Posterior cingulate gyrus (tissue), 11 donors: ENCODE data around the gene ABHD8.

Experiments used
- DNase-seq, 10 donors: peaks; one replicate each; pipeline versions ENCODE4 v3.0.0 to v3.0.0-alpha.2; 2020 to 2021; ENCODE audit warnings: mixed read lengths in 3 of 10
- intact Hi-C: fragments of 100-400 bp; cut with DNase I; formaldehyde crosslinking; loops from one replicate; pipeline ENCODE4 v1.15.1; 2023

The ABHD8 gene, protein sequence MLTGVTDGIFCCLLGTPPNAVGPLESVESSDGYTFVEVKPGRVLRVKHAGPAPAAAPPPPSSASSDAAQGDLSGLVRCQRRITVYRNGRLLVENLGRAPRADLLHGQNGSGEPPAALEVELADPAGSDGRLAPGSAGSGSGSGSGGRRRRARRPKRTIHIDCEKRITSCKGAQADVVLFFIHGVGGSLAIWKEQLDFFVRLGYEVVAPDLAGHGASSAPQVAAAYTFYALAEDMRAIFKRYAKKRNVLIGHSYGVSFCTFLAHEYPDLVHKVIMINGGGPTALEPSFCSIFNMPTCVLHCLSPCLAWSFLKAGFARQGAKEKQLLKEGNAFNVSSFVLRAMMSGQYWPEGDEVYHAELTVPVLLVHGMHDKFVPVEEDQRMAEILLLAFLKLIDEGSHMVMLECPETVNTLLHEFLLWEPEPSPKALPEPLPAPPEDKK

DNA sequence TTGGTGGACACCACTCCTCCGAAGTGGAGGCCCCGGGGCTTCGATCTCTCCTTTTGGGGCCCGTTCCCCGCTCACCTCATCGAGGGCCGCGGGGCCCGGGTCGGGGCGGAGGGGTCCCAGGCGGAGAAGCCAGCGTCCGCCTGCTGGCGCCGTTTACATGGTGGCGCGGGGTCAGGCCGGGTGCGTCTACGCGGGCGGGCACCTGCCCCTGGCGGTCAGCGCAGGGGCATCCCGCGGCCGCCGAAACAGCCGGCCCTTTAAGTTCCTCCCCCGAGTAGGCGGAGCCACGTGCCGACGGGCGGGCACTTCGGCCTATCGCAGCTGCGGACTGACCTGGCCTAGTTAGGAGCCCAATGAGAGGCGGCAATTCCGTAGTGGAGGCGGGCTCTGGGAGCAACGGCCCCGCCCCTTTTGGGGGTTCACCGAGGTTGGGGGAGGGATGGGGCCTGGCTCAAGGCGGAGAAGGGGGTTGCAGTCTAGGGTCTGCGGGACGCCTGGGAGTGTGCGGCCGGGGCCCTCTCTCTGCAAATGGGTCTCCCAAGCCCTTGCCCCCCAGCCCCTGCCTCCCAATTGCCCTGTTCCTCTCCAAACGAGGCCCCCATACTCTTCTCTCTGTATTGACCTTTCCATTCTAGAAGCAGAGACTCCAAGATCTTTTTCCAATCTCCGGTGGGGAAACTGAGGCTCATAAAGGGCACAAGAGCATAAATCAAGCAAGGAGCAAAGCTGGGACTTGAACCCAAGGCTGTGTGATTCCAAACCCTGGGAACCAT is at the start of gene ABHD8:
TSS of gene ABHD8 (minus strand) at position 259 of the 773 bp plus-strand sequence. CDS start 1,809 bp downstream, outside the sequence.
- peak; percentile 80 to 100 (median 96) for DNase-seq
- intact Hi-C loops = loop anchor here (2.0 kb wide), 1 partner anchor 33 kb away; the partner anchor contains the start of gene GTPBP3

DNA sequence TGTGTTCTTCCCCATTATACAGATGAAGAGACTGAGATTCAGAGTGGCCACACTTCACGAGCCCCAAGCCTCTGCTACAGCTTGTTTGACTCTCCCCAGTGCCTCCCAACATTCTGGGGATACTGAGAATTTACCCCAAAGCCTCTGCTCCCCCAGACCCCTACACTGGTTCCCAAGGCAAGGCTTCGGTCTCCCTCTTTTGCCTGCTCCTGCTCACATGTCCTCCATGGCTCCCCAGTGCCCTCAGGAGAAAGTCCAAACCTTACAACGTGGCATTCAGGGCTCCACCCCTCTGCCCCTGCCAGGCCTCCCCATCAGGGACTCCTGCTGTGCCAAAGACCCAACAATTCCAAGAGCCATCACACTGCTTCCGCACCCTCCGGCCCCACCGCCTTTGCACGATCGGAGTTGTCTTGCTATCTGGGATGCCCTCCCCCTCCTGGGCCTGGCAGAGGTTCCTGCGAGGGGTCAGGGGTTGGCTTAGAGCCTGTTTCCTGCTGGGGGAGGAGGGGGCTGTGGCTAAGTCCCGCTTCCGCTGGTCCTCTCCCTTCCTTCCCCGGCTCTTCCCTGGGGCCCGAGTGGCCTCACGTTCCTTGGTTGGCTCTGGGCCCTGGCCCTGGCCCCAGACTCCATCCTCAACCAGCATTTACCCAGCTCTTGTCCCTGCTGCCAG is 49.5 kb upstream of the ABHD8 start:
- no peak for DNase-seq
- intact Hi-C loops = no loop called here

GRCh38 chr19:17351815-17352435 is 48.7 kb upstream of the ABHD8 start:
- intact Hi-C loops = no loop called here
- no peak for DNase-seq

DNA sequence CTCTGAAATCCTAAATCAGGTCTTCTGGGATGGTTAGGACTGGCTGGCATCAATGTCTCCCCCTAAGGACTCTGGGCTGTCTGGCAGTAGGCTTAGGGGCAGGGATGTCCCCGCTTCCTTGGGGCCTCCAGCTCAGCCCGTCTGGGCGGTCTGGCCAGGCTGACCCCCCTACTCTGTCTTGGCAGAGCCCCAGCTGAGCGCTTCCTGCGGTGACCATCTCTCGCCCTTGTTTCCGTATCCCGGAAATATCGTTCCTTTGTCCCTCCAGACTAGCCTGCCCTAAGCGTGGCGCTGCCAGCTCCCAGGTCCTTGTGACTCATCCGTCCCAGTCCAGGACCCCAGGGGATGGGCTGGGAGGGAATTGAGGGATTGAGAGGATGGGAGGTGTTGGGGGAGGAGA is 45.5 kb upstream of the ABHD8 start:
- DNase-seq = peak in 1 of 10 donors; percentile 80
- intact Hi-C loops = no loop called here

GRCh38 chr19:17347877-17348276 is 44.7 kb upstream of the ABHD8 start:
- intact Hi-C loops = loop anchor here (2.0 kb wide), 1 partner anchor 43 kb away; no protein-coding TSS in a partner anchor
- no peak for DNase-seq

- intact Hi-C loops = loop anchor here (2.0 kb wide), 1 partner anchor 43 kb away; no protein-coding TSS in a partner anchor
- no peak for DNase-seq
Observed at GRCh38 chr19:17347361-17347760, 44.1 kb upstream of the ABHD8 start.

DNA sequence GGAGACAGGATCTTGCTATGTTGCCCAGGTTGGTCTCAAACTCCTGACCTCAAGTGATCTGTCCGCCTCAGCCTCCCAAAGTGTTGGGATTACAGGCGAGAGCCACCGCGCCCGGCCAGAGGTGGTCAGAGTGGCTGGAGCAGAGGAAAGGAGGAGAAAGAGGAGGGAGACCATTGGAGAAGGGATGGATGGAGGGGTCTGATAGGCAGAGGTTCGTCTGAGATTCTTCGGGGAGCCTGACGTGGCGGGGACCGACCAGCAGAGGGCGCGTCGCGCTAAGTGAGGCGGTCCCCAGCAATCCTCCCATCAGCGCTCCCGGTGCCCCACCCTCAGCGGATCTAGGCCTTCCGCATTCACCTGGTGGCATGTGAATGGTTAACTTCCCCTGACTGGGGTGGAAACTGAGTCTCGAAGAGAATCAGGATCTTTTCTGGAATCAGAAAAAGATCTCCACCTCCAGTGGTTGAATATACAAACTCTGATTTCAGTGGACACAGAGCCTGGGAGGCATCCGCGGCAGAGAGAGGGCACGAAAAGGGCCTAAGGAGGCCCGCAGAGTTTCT is 43.0 kb upstream of the ABHD8 start:
- intact Hi-C loops = loop anchor here (2.0 kb wide), 1 partner anchor 45 kb away; no protein-coding TSS in a partner anchor
- DNase-seq = peak in 9 of 10 donors; percentile 67 to 97 (median 80)

DNA sequence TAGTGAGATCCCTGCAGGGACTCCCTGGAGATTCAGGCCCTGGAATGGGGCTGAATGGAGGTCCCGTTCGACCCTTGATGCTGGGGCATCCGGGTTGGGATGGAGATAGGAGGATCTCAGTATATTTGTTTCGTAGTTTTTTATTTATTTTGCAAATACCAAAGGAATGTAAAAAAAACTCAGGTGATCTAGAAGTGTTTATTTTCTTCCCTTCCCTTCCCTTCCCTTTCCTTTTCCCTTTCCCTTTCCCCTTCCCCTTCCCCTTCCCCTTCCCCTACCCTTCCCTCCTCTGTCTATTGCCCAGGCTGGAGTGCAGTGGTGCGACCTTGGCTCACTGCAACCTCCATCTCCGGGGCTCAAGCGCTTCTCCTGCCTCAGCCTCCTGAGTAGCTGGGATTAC is 38.6 kb upstream of the ABHD8 start:
- intact Hi-C loops = no loop called here
- DNase-seq = no peak

GRCh38 chr19:17341386-17341785 is 38.2 kb upstream of the ABHD8 start:
- DNase-seq = no peak
- intact Hi-C loops = no loop called here

- no peak for DNase-seq
- intact Hi-C loops = no loop called here
Observed at GRCh38 chr19:17340871-17341357, 37.7 kb upstream of the ABHD8 start.

DNA sequence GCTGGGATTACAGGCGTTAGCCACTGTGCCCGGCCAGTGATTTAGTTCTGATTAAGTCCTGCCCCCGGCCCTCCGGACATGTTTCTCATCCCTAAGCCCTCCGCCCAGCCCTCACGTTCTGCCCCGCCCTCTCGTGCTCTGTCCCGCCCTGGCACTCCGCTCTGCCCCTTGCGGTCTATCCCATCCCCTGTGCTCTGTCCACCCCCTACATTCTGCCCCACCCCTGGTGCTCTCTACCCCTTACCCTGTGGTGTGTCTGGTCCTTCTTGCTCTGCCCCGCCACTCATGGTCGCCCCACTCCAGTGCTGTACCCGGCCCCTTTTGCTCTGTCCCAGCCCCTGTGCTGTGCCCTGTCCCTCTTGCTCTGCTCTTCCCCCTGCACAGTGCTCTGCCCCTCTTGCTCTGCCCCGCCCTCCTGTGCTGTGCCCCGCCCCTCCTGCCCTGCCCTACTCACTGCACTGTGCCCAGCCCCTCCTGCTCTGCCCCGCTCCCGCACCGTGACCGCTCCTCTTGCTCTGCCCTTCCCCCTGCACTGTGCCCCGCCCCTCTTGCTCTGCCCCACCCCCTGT is 37.2 kb upstream of the ABHD8 start:
- intact Hi-C loops = no loop called here
- DNase-seq = no peak

DNA sequence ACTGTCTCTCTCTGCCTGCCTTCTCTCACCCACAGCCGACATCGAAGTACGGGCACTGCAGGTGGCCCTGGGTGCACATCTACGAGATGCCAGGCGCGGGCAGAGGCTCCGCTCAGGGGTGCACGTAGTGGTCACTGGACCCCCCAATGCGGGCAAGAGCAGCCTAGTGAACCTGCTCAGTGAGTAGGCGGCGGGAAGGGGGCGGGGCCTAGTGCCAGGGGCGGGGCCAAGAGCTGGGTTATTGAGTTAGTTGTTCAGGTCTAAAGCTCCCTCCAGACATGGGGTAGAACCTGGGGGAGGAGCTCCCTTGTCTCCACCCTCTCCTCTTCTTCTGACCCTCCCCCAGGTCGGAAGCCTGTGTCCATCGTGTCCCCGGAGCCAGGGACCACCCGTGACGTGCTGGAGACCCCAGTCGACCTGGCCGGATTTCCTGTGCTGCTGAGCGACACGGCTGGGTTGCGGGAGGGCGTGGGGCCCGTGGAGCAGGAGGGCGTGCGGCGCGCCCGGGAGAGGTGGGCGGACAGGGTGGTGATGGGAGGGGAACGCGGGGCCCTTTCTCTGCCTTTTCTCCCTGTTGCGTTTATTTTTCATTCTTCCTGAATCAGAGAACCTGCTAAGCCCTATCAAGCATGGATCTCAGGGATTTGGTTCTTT is 36.0 kb upstream of the ABHD8 start:
- no peak for DNase-seq
- intact Hi-C loops = loop anchor here (10.0 kb wide), 1 partner anchor 136 kb away; the partner anchor contains the start of gene SLC27A1

GRCh38 chr19:17338433-17339078 is 35.3 kb upstream of the ABHD8 start:
- DNase-seq = peak in 1 of 10 donors; percentile 82
- intact Hi-C loops = loop anchor here (10.0 kb wide), 1 partner anchor 136 kb away; the partner anchor contains the start of gene SLC27A1

DNA sequence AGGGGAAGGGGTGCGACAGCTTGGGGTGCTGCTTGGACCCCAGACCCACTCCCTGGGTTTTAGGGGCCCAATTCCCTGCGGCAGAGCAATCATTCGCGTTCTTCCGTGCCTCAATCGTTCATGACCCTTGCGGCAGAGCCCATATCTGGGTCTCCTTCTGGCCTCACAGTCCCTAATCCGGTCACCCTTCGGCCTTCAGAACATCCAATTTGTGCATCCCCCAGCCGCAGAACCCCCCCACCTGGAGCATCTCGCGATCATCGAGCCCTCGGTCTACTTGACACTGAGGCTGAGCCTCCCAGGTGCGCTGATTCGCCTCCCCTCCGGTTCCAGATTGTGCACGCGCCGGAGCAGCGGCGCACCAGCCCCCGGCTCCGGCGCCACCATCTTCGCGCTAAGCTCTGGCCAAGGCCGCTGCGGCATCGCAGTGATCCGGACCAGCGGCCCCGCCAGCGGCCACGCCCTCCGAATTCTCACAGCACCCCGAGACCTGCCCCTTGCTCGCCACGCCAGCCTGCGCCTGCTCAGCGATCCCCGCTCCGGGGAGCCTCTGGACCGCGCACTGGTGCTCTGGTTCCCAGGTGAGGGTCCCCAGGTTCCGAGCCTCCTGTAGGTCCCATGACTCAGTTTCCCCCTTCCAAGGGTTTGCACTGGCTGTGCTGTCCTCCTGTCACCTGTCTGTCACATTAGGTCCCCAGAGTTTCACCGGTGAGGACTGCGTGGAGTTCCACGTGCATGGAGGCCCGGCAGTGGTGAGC is 34.6 kb upstream of the ABHD8 start:
- intact Hi-C loops = loop anchor here (2.0 to 10.0 kb wide), 2 partner anchors 35 to 137 kb away; partner anchors contain the start of genes ABHD8 and SLC27A1
- DNase-seq = peak in 2 of 10 donors; percentile 81 to 87

DNA sequence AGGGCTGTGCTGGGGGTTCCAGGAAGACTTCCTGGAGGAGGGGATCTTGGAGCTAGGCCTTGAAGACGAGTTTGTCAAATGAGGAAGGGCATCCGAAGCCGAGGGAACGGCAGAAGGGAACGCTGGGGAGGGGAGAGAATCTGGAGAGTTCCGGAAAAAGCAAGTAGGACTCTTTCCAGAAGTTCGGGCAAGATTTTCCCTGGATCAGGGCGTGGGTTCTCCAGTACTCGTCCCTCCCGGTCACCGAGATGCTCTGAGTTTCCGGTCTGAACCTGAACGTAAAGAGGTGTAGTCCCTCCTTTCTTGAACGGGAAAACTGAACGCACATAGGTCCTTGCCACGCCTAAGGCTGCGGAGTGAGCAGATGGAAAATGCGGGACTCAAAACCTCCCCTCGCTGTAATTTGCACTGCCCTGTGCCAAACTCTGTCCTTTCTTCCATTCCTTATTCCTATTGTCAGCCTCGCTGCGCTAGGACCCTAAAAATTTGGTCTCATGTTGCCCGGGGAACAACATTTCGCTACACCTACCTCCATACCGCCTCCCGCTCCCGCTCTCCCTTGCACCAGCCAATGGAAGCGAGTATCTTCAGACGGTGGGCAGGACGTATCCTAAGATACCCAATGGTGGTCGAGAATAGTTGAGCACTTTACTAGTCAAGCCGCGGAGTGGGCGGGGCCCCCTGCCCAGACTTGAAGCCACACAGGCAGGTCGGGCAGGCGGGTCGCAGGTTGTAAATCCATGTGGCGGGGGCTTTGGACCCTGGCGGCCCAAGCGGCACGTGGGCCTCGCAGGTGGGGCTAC is 33.8 kb upstream of the ABHD8 start, which contains the start of gene GTPBP3:
TSS of gene GTPBP3 (plus strand) at position 682 of the 803 bp plus-strand sequence. CDS start at position 741, 59 bp downstream.
- intact Hi-C loops = loop anchor here (2.0 to 10.0 kb wide), 2 partner anchors 34 to 138 kb away; partner anchors contain the start of genes ABHD8 and SLC27A1
- peak; percentile 89 to 100 (median 98) for DNase-seq

- intact Hi-C loops = loop anchor here (10.0 kb wide), 1 partner anchor 139 kb away; the partner anchor contains the start of gene SLC27A1
- DNase-seq = no peak
Observed at GRCh38 chr19:17335575-17335974, 32.4 kb upstream of the ABHD8 start.
